Measurements from ENCODE around the gene TRAPPC2.

DNA sequence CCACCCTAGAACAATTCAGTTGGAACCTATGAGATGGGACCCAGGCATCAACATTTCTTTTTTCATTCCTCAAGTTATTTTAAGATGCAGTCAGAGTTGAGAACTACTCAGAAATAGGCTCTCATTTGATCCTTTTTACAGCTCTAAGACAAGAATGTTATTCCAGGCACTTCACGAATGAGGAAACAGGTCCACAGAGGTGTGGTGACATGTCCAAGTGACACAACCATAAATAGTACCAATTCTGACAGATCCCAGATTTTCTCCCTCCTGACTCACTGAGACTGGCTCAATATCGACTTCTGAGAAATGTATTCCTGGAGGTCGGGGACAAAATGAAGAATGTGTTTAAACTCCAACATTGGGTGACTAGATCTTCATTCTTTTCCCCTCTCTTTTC, 70.4 kb downstream of the TRAPPC2 start:
- no peak for TF ChIP-seq CTCF (IDR thresholded peaks at IDR 0.05)
- no peak for TF ChIP-seq POLR2A (IDR thresholded peaks at IDR 0.05)

All from uterus (tissue), 2 donors.